ENCODE data around the gene ZNRF4.

Gene ZNRF4

GRCh38 chr19:5494773-5495172, 39.6 kb downstream of the ZNRF4 start:
- H3K4me2 ChIP-seq (ENCODE audit: low read length), result no peak overlapping the region
- H3K14ac ChIP-seq (ENCODE audit: low read length), result no peak overlapping the region
- no peak overlapping the region for H3K4me3 ChIP-seq (ENCODE audit: low read depth, low read length)
- no peaks in the 10 kb centered on the region for H3K36me3 ChIP-seq (ENCODE audit: control insufficient read depth in 1 of 2, insufficient read depth in 2 of 2, low read length in 2 of 2)
- peaks cover 7% of the 10 kb centered on the region for H3K9me3 ChIP-seq (ENCODE audit: insufficient read depth, low read depth, low read length)
- no peaks in the 10 kb centered on the region for H3K4me1 ChIP-seq (ENCODE audit: control insufficient read depth in 1 of 2, insufficient read depth in 2 of 2, low read length in 2 of 2)
- no peak overlapping the region for H4K8ac ChIP-seq (ENCODE audit: low read depth, low read length)
- no peak overlapping the region for H3K27ac ChIP-seq (ENCODE audit: low read depth, low read length)
- no peaks in the 10 kb centered on the region for H3K79me2 ChIP-seq (ENCODE audit: control insufficient read depth, insufficient read depth, low read length, poor library complexity)
- no peak overlapping the region for H2BK120ac ChIP-seq (ENCODE audit: insufficient read depth, low read length, poor library complexity)
- H2BK5ac ChIP-seq (ENCODE audit: low read depth, low read length, poor library complexity), result no peak overlapping the region
- no peak overlapping the region for H2BK12ac ChIP-seq (ENCODE audit: low read length)
- H4K12ac ChIP-seq (ENCODE audit: low read depth, low read length), result no peak overlapping the region
- H3K79me1 ChIP-seq (ENCODE audit: low read length), result no peaks in the 10 kb centered on the region
- H3K4ac ChIP-seq (ENCODE audit: low read depth, low read length), result no peak overlapping the region
- H3K9ac ChIP-seq (ENCODE audit: low read length), result no peak overlapping the region
- no CpG with 5 or more reads among the region's 11 CpGs for WGBS (ENCODE audit: extremely low coverage, insufficient coverage, insufficient read length)
- H2AFZ ChIP-seq (ENCODE audit: insufficient read depth, low read length, poor library complexity), result no peak overlapping the region
- no peak for DNase-seq
- peaks cover 2% of the 10 kb centered on the region for H3K27me3 ChIP-seq (ENCODE audit: insufficient read depth, low read length)
- no peak overlapping the region for H2AK5ac ChIP-seq (ENCODE audit: low read length)
- H4K91ac ChIP-seq (ENCODE audit: low read depth, low read length), result no peak overlapping the region
- no peak overlapping the region for H3K23ac ChIP-seq (ENCODE audit: low read length)
- no peak overlapping the region for H3K18ac ChIP-seq (ENCODE audit: low read length)

GRCh38 chr19:5495792-5496191, 40.6 kb downstream of the ZNRF4 start:
- Histone ChIP-seq H3K4ac (ENCODE audit: low read depth, low read length) (no peak overlapping the region), H3K4me2 (ENCODE audit: low read length) (no peak overlapping the region), H3K9ac (ENCODE audit: low read length) (no peak overlapping the region), H3K27me3 (ENCODE audit: insufficient read depth, low read length) (peaks cover 2% of the 10 kb centered on the region), H3K36me3 (ENCODE audit: control insufficient read depth in 1 of 2, insufficient read depth in 2 of 2, low read length in 2 of 2) (no peaks in the 10 kb centered on the region), H4K8ac (ENCODE audit: low read depth, low read length) (no peak overlapping the region), H3K23ac (ENCODE audit: low read length) (no peak overlapping the region), H2AK5ac (ENCODE audit: low read length) (no peak overlapping the region), H3K79me1 (ENCODE audit: low read length) (no peaks in the 10 kb centered on the region), H3K4me1 (ENCODE audit: control insufficient read depth in 1 of 2, insufficient read depth in 2 of 2, low read length in 2 of 2) (no peaks in the 10 kb centered on the region), H2BK120ac (ENCODE audit: insufficient read depth, low read length, poor library complexity) (no peak overlapping the region), H3K27ac (ENCODE audit: low read depth, low read length) (no peak overlapping the region), H4K12ac (ENCODE audit: low read depth, low read length) (no peak overlapping the region), H2BK12ac (ENCODE audit: low read length) (no peak overlapping the region), H3K4me3 (ENCODE audit: low read depth, low read length) (no peak overlapping the region), H3K18ac (ENCODE audit: low read length) (no peak overlapping the region), H2AFZ (ENCODE audit: insufficient read depth, low read length, poor library complexity) (no peak overlapping the region), H4K91ac (ENCODE audit: low read depth, low read length) (no peak overlapping the region), H3K79me2 (ENCODE audit: control insufficient read depth, insufficient read depth, low read length, poor library complexity) (no peaks in the 10 kb centered on the region), H3K9me3 (ENCODE audit: insufficient read depth, low read depth, low read length) (peaks cover 7% of the 10 kb centered on the region), H2BK5ac (ENCODE audit: low read depth, low read length, poor library complexity) (no peak overlapping the region), H3K14ac (ENCODE audit: low read length) (no peak overlapping the region)
- no peak for DNase-seq
- WGBS (ENCODE audit: extremely low coverage, insufficient coverage, insufficient read length), result no CpG with 5 or more reads among the region's 5 CpGs

- no peak overlapping the region for H3K18ac ChIP-seq (ENCODE audit: low read length)
- no peaks in the 10 kb centered on the region for H3K4me1 ChIP-seq (ENCODE audit: control insufficient read depth in 1 of 2, insufficient read depth in 2 of 2, low read length in 2 of 2)
- no peak overlapping the region for H4K8ac ChIP-seq (ENCODE audit: low read depth, low read length)
- no peak overlapping the region for H3K27ac ChIP-seq (ENCODE audit: low read depth, low read length)
- no peak overlapping the region for H2BK5ac ChIP-seq (ENCODE audit: low read depth, low read length, poor library complexity)
- H3K9ac ChIP-seq (ENCODE audit: low read length), result no peak overlapping the region
- no peak overlapping the region for H3K4me3 ChIP-seq (ENCODE audit: low read depth, low read length)
- H4K91ac ChIP-seq (ENCODE audit: low read depth, low read length), result no peak overlapping the region
- H2BK12ac ChIP-seq (ENCODE audit: low read length), result no peak overlapping the region
- no peak overlapping the region for H4K12ac ChIP-seq (ENCODE audit: low read depth, low read length)
- no peak overlapping the region for H2BK120ac ChIP-seq (ENCODE audit: insufficient read depth, low read length, poor library complexity)
- H3K4ac ChIP-seq (ENCODE audit: low read depth, low read length), result no peak overlapping the region
- H3K9me3 ChIP-seq (ENCODE audit: insufficient read depth, low read depth, low read length), result peaks cover 12% of the 10 kb centered on the region
- H2AFZ ChIP-seq (ENCODE audit: insufficient read depth, low read length, poor library complexity), result no peak overlapping the region
- H3K27me3 ChIP-seq (ENCODE audit: insufficient read depth, low read length), result peaks cover 5% of the 10 kb centered on the region
- H2AK5ac ChIP-seq (ENCODE audit: low read length), result no peak overlapping the region
- no peak overlapping the region for H3K4me2 ChIP-seq (ENCODE audit: low read length)
- no peaks in the 10 kb centered on the region for H3K79me1 ChIP-seq (ENCODE audit: low read length)
- DNase-seq, result no peak
- H3K14ac ChIP-seq (ENCODE audit: low read length), result no peak overlapping the region
- no CpG with 5 or more reads among the region's 5 CpGs for WGBS (ENCODE audit: extremely low coverage, insufficient coverage, insufficient read length)
- H3K79me2 ChIP-seq (ENCODE audit: control insufficient read depth, insufficient read depth, low read length, poor library complexity), result no peaks in the 10 kb centered on the region
- H3K23ac ChIP-seq (ENCODE audit: low read length), result no peak overlapping the region
- no peaks in the 10 kb centered on the region for H3K36me3 ChIP-seq (ENCODE audit: control insufficient read depth in 1 of 2, insufficient read depth in 2 of 2, low read length in 2 of 2)
Measured at GRCh38 chr19:5497297-5497696, 42.1 kb downstream of the ZNRF4 start.

GRCh38 chr19:5498830-5499550, 43.8 kb downstream of the ZNRF4 start:
- H3K79me2 ChIP-seq (ENCODE audit: control insufficient read depth, insufficient read depth, low read length, poor library complexity), result no peaks in the 10 kb centered on the region
- no peak overlapping the region for H4K91ac ChIP-seq (ENCODE audit: low read depth, low read length)
- H3K4me2 ChIP-seq (ENCODE audit: low read length), result no peak overlapping the region
- no peak overlapping the region for H2BK120ac ChIP-seq (ENCODE audit: insufficient read depth, low read length, poor library complexity)
- no peak overlapping the region for H2AFZ ChIP-seq (ENCODE audit: insufficient read depth, low read length, poor library complexity)
- no peak overlapping the region for H3K18ac ChIP-seq (ENCODE audit: low read length)
- H3K27me3 ChIP-seq (ENCODE audit: insufficient read depth, low read length), result peaks cover 5% of the 10 kb centered on the region
- no peaks in the 10 kb centered on the region for H3K36me3 ChIP-seq (ENCODE audit: control insufficient read depth in 1 of 2, insufficient read depth in 2 of 2, low read length in 2 of 2)
- H3K79me1 ChIP-seq (ENCODE audit: low read length), result no peaks in the 10 kb centered on the region
- H4K12ac ChIP-seq (ENCODE audit: low read depth, low read length), result no peak overlapping the region
- no peak for DNase-seq
- no peak overlapping the region for H3K4ac ChIP-seq (ENCODE audit: low read depth, low read length)
- no CpG with 5 or more reads among the region's 22 CpGs for WGBS (ENCODE audit: extremely low coverage, insufficient coverage, insufficient read length)
- H3K4me3 ChIP-seq (ENCODE audit: low read depth, low read length), result no peak overlapping the region
- no peak overlapping the region for H4K8ac ChIP-seq (ENCODE audit: low read depth, low read length)
- H3K14ac ChIP-seq (ENCODE audit: low read length), result no peak overlapping the region
- H3K27ac ChIP-seq (ENCODE audit: low read depth, low read length), result no peak overlapping the region
- no peak overlapping the region for H2BK12ac ChIP-seq (ENCODE audit: low read length)
- H3K23ac ChIP-seq (ENCODE audit: low read length), result no peak overlapping the region
- no peaks in the 10 kb centered on the region for H3K4me1 ChIP-seq (ENCODE audit: control insufficient read depth in 1 of 2, insufficient read depth in 2 of 2, low read length in 2 of 2)
- H3K9ac ChIP-seq (ENCODE audit: low read length), result no peak overlapping the region
- no peak overlapping the region for H2AK5ac ChIP-seq (ENCODE audit: low read length)
- H3K9me3 ChIP-seq (ENCODE audit: insufficient read depth, low read depth, low read length), result peaks cover 12% of the 10 kb centered on the region
- H2BK5ac ChIP-seq (ENCODE audit: low read depth, low read length, poor library complexity), result no peak overlapping the region
